Activated CD4-positive, alpha-beta T cell treated with anti-CD3 and anti-CD28 coated beads for 24 hours (primary cell): Measurements from ENCODE around the gene NSD2.

Source experiments
- DNase-seq, 2 donors: peaks; one replicate each; pipeline ENCODE4 v3.0.0-alpha.2; 2020; ENCODE audit warnings: low read depth in 2 of 2

Gene NSD2

GRCh38 chr4:1971456-1972200 is 100.4 kb downstream of the NSD2 start:
- DNase-seq = no peak

- DNase-seq = no peak
These were observed 101.2 kb downstream of the NSD2 start for GRCh38 chr4:1972414-1972813.

GRCh38 chr4:1973218-1973617 is 102.0 kb downstream of the NSD2 start:
- DNase-seq = no peak

GRCh38 chr4:1973661-1974060 is 102.5 kb downstream of the NSD2 start:
- no peak for DNase-seq

GRCh38 chr4:1974840-1975239 is 103.6 kb downstream of the NSD2 start:
- DNase-seq = no peak

- no peak for DNase-seq
These were observed 104.2 kb downstream of the NSD2 start for GRCh38 chr4:1975391-1975801.

- DNase-seq = no peak
These were observed 104.7 kb downstream of the NSD2 start for GRCh38 chr4:1975880-1976279.

GRCh38 chr4:1976416-1977352 is 105.5 kb downstream of the NSD2 start:
- DNase-seq = no peak

GRCh38 chr4:1978226-1978625 is 107.0 kb downstream of the NSD2 start:
- no peak for DNase-seq

GRCh38 chr4:1978741-1979476 is 107.7 kb downstream of the NSD2 start:
- DNase-seq = no peak

- no peak for DNase-seq
These were observed 108.4 kb downstream of the NSD2 start for GRCh38 chr4:1979477-1980196.

- DNase-seq = no peak
These were observed 109.4 kb downstream of the NSD2 start for GRCh38 chr4:1980561-1981041.

- no peak for DNase-seq
These were observed 110.3 kb downstream of the NSD2 start for GRCh38 chr4:1981251-1982058.

GRCh38 chr4:1982124-1983052 is 111.2 kb downstream of the NSD2 start:
- DNase-seq = no peak

- DNase-seq = no peak
These were observed 112.1 kb downstream of the NSD2 start for GRCh38 chr4:1983053-1983845.

- DNase-seq = no peak
These were observed 112.7 kb downstream of the NSD2 start for GRCh38 chr4:1983846-1984405.

GRCh38 chr4:1984406-1985191 is 113.4 kb downstream of the NSD2 start:
- DNase-seq = no peak
